DMS153 treated with DMSO at 0.1 percent for 48 hours (cell line): ENCODE results near the gene ZMAT2.
A peak's percentile ranks its signal among the peaks of the same experiment; 100 is the strongest.
"Not testable (repeated sequence)": the region's sequence is repeated elsewhere in the genome, so short reads cannot be mapped to it uniquely, and the experiment has no call there.

ENCODE experiments used
- DNase-seq: peaks from one replicate; lab custom pipeline; 2025; ENCODE audit not compliant: unreplicated experiment; lab: John Stamatoyannopoulos, UW

The ZMAT2 gene, protein sequence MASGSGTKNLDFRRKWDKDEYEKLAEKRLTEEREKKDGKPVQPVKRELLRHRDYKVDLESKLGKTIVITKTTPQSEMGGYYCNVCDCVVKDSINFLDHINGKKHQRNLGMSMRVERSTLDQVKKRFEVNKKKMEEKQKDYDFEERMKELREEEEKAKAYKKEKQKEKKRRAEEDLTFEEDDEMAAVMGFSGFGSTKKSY

DNA sequence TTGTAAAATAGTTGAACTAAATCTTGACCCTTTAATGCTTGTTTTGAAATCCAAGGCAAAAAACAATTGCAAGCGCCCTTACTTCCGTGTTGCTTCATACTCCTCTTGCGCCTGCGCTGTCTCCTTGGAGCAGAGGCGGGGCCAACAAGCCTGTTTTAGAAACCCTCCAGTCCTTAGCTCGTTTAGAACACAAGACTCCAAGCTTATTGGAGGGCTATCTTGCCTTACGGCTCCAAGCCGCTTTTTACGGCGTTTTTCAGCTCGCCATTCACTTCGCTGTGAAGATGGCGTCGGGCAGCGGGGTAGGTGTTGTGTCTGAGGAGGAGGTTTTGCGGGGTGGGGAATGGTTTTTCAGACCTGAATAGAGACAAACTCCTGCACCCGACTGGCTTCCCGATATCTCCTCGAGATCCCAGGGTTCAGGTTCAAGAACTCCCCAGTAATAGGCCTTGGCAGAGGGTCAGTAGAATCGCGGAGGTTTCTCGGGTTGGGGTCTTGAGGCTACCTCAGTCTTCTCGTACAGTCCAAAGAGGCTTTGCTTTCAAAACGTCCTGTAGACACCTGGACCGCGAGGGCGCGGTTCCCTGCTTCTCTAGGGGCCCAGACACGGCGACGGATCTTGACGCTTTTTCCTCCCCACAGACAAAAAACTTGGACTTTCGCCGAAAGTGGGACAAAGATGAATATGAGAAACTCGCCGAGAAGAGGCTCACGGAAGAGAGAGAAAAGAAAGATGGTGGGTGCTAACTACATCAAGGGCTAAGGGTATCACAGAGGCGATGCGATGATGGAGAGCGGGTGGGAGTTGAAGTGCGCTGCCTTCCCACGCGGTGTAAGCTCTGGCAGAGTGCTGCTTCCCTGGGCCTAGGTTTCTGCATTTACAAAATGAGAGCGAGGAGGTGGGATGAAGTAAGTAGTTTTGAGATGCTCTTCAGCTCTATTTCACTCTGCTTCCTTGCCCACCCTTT, at the start of gene ZMAT2:
Gene ZMAT2, plus strand, starts transcription at position 271 of the 968 bp plus-strand sequence. Its CDS starts 14 bp downstream, at position 285.
- peak; percentile 76 for DNase-seq

- no peak for DNase-seq
These were observed 41.4 kb upstream of the ZMAT2 start for GRCh38 chr5:140658870-140659269.

- DNase-seq = not testable (repeated sequence)
These were observed 39.9 kb upstream of the ZMAT2 start for GRCh38 chr5:140660371-140660770.

GRCh38 chr5:140664030-140664358, 36.3 kb upstream of the ZMAT2 start:
- no peak for DNase-seq

DNA sequence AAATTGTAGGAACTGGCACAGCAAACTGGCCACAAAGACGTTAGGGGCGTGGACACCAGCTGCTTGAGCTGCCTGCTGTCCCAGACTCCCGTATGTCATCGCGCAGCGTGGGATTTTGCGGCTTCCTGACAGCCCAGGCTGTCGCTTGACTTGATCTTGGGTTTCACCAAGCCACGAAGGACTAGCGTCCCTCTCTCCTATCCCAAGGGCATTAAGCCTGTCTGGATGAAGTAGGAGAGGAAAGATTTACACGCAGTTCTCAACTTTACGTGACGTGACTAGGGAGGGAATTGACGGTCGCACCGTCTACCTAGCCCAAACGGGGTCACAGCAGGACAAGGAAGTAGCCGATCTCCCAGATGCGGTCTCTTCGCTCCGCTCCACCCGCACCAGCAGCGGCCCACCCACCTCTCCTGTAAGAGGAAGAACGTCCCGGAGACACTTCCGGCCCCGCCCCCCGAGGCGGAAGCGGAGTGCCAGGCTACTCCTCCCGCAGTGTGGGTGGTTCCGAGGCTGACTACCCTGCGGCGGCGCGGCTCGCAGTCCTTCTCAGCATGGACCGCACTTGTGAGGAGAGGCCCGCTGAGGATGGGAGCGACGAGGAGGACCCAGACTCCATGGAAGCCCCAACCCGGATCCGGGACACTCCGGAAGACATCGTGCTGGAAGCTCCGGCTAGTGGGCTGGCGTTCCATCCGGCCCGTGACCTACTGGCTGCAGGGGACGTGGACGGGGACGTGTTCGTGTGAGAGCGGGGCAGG, 35.7 kb upstream of the ZMAT2 start, which contains the start of gene WDR55:
Gene WDR55, plus strand, starts transcription at position 546 of the 761 bp plus-strand sequence. Its CDS starts 9 bp downstream, at position 555.
- peak; percentile 52 for DNase-seq

DNA sequence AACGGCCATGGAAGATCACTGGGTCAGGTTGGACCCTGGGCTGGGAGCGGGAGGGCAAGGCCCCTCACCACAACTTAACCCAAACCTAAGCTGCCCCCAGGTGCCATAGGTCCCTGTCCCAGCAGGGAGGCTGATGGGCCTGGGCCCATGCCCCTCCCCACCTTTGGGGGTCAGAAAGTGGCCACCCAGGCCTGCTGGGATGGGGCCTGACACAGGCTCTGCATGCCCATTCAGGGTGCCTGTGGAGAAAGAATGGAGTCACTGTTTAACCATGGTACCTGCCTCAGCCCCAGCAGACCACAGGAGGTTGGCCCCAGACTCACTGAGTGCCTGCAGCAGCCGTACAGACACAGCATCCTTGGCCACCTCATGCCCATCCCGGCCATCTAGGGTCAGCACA, 29.2 kb upstream of the ZMAT2 start:
- not testable (repeated sequence) for DNase-seq

GRCh38 chr5:140671472-140672125, 28.6 kb upstream of the ZMAT2 start:
- no peak for DNase-seq

DNA sequence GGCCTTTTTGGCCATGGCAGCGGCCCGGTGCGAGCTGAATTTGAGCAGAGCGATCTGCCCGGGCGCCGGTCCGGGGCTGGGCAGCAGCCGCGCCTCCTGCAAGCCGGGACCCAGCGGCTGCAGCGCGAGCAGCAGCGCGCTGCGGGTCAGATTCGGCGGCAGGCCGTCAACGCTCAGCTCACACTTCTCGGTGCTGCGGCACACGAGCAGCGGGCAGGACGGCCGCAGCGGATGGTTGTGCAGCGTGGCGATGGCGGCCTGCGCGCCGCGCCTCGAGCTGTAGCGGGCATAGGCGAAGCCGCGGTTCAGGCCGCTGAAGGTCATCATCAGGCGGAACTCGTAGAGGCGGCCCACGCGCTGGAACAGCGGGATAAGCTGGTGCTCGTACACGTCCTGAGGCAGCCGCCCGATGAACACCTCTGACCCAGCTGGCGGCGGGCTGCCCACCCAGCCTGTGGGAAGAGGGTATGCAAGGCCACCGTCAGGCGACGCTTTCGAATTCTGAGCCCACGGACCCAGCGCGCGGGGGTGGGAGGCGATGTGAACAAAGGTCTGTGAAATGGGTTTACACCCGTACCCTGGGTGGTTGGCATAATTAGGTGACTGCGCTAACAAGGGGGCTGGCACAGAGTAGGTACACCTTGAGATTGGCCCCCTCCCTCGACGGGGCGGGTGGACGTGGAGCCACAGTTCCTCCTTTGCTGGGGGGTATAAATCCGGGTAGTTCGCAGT, 27.6 kb upstream of the ZMAT2 start:
- DNase-seq = no peak

- DNase-seq = no peak
These were observed 26.9 kb upstream of the ZMAT2 start, which contains the start of gene DND1 for GRCh38 chr5:140673187-140673976. DND1 (minus strand) TSS chr5:140673576; CDS start chr5:140673542, 34 bp downstream.

GRCh38 chr5:140674211-140674610, 26.0 kb upstream of the ZMAT2 start:
- no peak for DNase-seq

- DNase-seq = no peak
These were observed 25.6 kb upstream of the ZMAT2 start for GRCh38 chr5:140674629-140675028.

GRCh38 chr5:140677947-140678346, 22.3 kb upstream of the ZMAT2 start:
- DNase-seq = no peak

- DNase-seq = no peak
These were observed 21.3 kb upstream of the ZMAT2 start for GRCh38 chr5:140678993-140679392.

GRCh38 chr5:140690376-140690932, 9.8 kb upstream of the ZMAT2 start:
- DNase-seq = no peak

GRCh38 chr5:140690941-140691924, 9.0 kb upstream of the ZMAT2 start, which contains the start of the genes HARS1 and HARS2:
HARS1 (minus strand) TSS chr5:140691370; CDS start chr5:140691304, 66 bp downstream.
HARS2 (plus strand) TSS chr5:140691455; CDS start chr5:140691649, 194 bp downstream.
- peak; percentile 24 for DNase-seq

GRCh38 chr5:140694276-140694675, 6.0 kb upstream of the ZMAT2 start:
- no peak for DNase-seq

GRCh38 chr5:140696891-140697492, 3.3 kb upstream of the ZMAT2 start:
- no peak for DNase-seq
